GM03348 (cell line): ENCODE measurements around the gene DGCR6L.
"Not testable (repeated sequence)": the region's sequence is repeated elsewhere in the genome, so short reads cannot be mapped to it uniquely, and the experiment has no call there.

Source experiments
- DNase-seq: peaks from one replicate; pipeline ENCODE4 v3.0.0; 2012; ENCODE audit warnings: low spot score

Gene DGCR6L

GRCh38 chr22:20319745-20320658 lies at the start of gene DGCR6L:
DGCR6L (minus strand) TSS chr22:20320060; CDS start chr22:20319988, 72 bp downstream.
- peak; percentile 97 for DNase-seq

GRCh38 chr22:20368875-20369274 lies 49.0 kb upstream of the DGCR6L start:
- DNase-seq, result not testable (repeated sequence)

- DNase-seq, result not testable (repeated sequence)
These were observed 47.0 kb upstream of the DGCR6L start for GRCh38 chr22:20366841-20367240.

GRCh38 chr22:20364335-20365260 lies 44.7 kb upstream of the DGCR6L start:
- peak; percentile 10 for DNase-seq

- DNase-seq, result not testable (repeated sequence)
These were observed 42.5 kb upstream of the DGCR6L start for GRCh38 chr22:20362403-20362802.

- not testable (repeated sequence) for DNase-seq
These were observed 41.9 kb upstream of the DGCR6L start for GRCh38 chr22:20361752-20362229.

- DNase-seq, result not testable (repeated sequence)
These were observed 41.2 kb upstream of the DGCR6L start for GRCh38 chr22:20360866-20361751.

- DNase-seq, result not testable (repeated sequence)
These were observed 40.4 kb upstream of the DGCR6L start for GRCh38 chr22:20360261-20360660.

GRCh38 chr22:20358503-20359239 lies 38.8 kb upstream of the DGCR6L start:
- not testable (repeated sequence) for DNase-seq

- DNase-seq, result not testable (repeated sequence)
These were observed 38.1 kb upstream of the DGCR6L start for GRCh38 chr22:20357967-20358366.

- not testable (repeated sequence) for DNase-seq
These were observed 37.0 kb upstream of the DGCR6L start for GRCh38 chr22:20356906-20357305.

GRCh38 chr22:20355939-20356636 lies 36.2 kb upstream of the DGCR6L start:
- not testable (repeated sequence) for DNase-seq

GRCh38 chr22:20354238-20354975 lies 34.5 kb upstream of the DGCR6L start:
- no peak for DNase-seq

- not testable (repeated sequence) for DNase-seq
These were observed 32.7 kb upstream of the DGCR6L start for GRCh38 chr22:20352536-20352935.

- not testable (repeated sequence) for DNase-seq
These were observed 26.7 kb upstream of the DGCR6L start for GRCh38 chr22:20346553-20346952.

- DNase-seq, result not testable (repeated sequence)
These were observed 18.4 kb upstream of the DGCR6L start for GRCh38 chr22:20338291-20338690.

- not testable (repeated sequence) for DNase-seq
These were observed 17.9 kb upstream of the DGCR6L start for GRCh38 chr22:20337807-20338206.

GRCh38 chr22:20336561-20336960 lies 16.7 kb upstream of the DGCR6L start:
- DNase-seq, result not testable (repeated sequence)

GRCh38 chr22:20328569-20328930 lies 8.7 kb upstream of the DGCR6L start:
- DNase-seq, result not testable (repeated sequence)
